Esophagus muscularis mucosa (tissue), 4 donors: Measurements from ENCODE around the gene HPD. TPM values are rescaled to one million over a fixed set of nuclear protein-coding genes. Genes with fewer than 3 reads are reported as not detected.

Experiments
- DNase-seq: peaks from one replicate; pipeline ENCODE4 v3.0.0-alpha.2; 2017; ENCODE audit errors: extremely low spot score
- H3K27ac ChIP-seq, 4 donors: fragments of 200-600 bp; sonication (generic); replicated peaks in 1 of 4; 1 replicate in 3 of 4; 2 replicates in 1 of 4; pipeline ENCODE4 v1.5.1; 2016 to 2019; ENCODE audit warnings: mild to moderate bottlenecking in 1 of 4
- H3K27me3 ChIP-seq, 4 donors: fragments of 200-600 bp; sonication (generic); one replicate each; pipeline versions ENCODE4 v1.5.1 to v1.6.0; 2016 to 2019
- H3K36me3 ChIP-seq, 4 donors: fragments of 200-600 bp; sonication (generic); one replicate each; pipeline ENCODE4 v1.5.1; 2016 to 2019
- H3K4me1 ChIP-seq, 4 donors: fragments of 200-600 bp; sonication (generic); one replicate each; pipeline ENCODE4 v1.5.1; 2016 to 2019
- H3K4me3 ChIP-seq, 4 donors: fragments of 200-600 bp; sonication (generic); 1 replicate in 2 of 4; 2 replicates in 2 of 4; pipeline ENCODE4 v1.5.1; 2016 to 2019; ENCODE audit warnings: mild to moderate bottlenecking in 4 of 4, moderate library complexity in 1 of 4
- H3K9me3 ChIP-seq, 4 donors: fragments of 200-600 bp; sonication (generic); 1 replicate in 3 of 4; 2 replicates in 1 of 4; pipeline ENCODE4 v1.5.1; 2016 to 2019
- CTCF ChIP-seq, 3 experiments: fragments of 200-600 bp in 2 of 3; fragments of 450-650 bp in 1 of 3; sonication (generic) in 2 of 3; IDR thresholded peaks; one replicate each; pipeline ENCODE4 v1.5.1; 2017 to 2019; ENCODE audit warnings: antibody characterized with exemption in 3 of 3, mild to moderate bottlenecking in 2 of 3, moderate library complexity in 1 of 3
- EP300 ChIP-seq: sonication (generic); formaldehyde crosslinking; IDR thresholded peaks from one replicate; pipeline ENCODE4 v1.6.1; 2017; ENCODE audit warnings: antibody characterized with exemption
- POLR2A ChIP-seq: fragments of 450-650 bp; IDR thresholded peaks from one replicate; pipeline ENCODE4 v1.6.1; 2017; ENCODE audit warnings: antibody characterized with exemption, moderate library complexity, mild to moderate bottlenecking, low read depth
- POLR2AphosphoS5 ChIP-seq, 2 donors: sonication (generic); formaldehyde crosslinking; IDR thresholded peaks; one replicate each; pipeline ENCODE4 v1.6.1; 2017; ENCODE audit warnings: antibody characterized with exemption in 2 of 2
- WGBS: methylation state at CpG from one replicate; pipeline ENCODE4 v1.1.5; 2018; 5-methylcytosine and 5-hydroxymethylcytosine counted together
- intact Hi-C: fragments of 100-400 bp; cut with DNase I; formaldehyde crosslinking; loops from one replicate; pipeline ENCODE4 v1.15.1; 2023
- total RNA-seq, 4 donors: library from RNA; depleted of rRNA; stranded (reverse); fragments of >200 nt; gene quantifications; one replicate each; pipeline versions ENCODE4 v1.1.0 to v1.2.1, GENCODE V29; 2016

Gene HPD
- total RNA-seq, 4 donors from 2014 or later, result 0.65 to 3.3 (median 1.3) TPM

- DNase-seq, result no peak
- TF ChIP-seq POLR2AphosphoS5 (IDR thresholded peaks at IDR 0.05), result no peak
- no peak for TF ChIP-seq CTCF (IDR thresholded peaks at IDR 0.05)
- TF ChIP-seq POLR2A, result no peak
- no peak for TF ChIP-seq EP300
- Histone ChIP-seq H3K27ac (peak overlapping the region; percentile 97 to 100 (median 100)), H3K9me3 (no peaks in the 10 kb centered on the region), H3K4me3 (peak overlapping the region; percentile 65 to 94 (median 84)), H3K27me3 (no peaks in the 10 kb centered on the region), H3K4me1 (peaks cover 46 to 65% (median 56%) of the 10 kb centered on the region in 4 donors), H3K36me3 (peaks cover 24 to 48% (median 36%) of the 10 kb centered on the region in 4 donors)
- WGBS, result 45% methylated on average over 16 of the region's 21 CpGs
- intact Hi-C loops, result no loop called here
Observed at GRCh38 chr12:121806546-121807423, 51.9 kb downstream of the HPD start.

GRCh38 chr12:121806009-121806545 lies 52.6 kb downstream of the HPD start:
- no peak for DNase-seq
- Histone ChIP-seq H3K36me3 (peaks cover 24 to 47% (median 35%) of the 10 kb centered on the region in 4 donors), H3K4me1 (peaks cover 39 to 58% (median 50%) of the 10 kb centered on the region in 4 donors), H3K4me3 (peak overlapping the region; percentile 65 to 94 (median 84)), H3K27me3 (no peaks in the 10 kb centered on the region), H3K9me3 (no peaks in the 10 kb centered on the region), H3K27ac (peak overlapping the region; percentile 97 to 100 (median 100))
- intact Hi-C loops, result no loop called here
- 8% methylated on average over 16 of the region's 16 CpGs for WGBS
- TF ChIP-seq CTCF (IDR thresholded peaks at IDR 0.05) (no peak), EP300 (no peak), POLR2A (no peak), POLR2AphosphoS5 (IDR thresholded peaks at IDR 0.05) (no peak)

- no peak for DNase-seq
- TF ChIP-seq EP300, result no peak
- no peak for TF ChIP-seq POLR2A
- no peak for TF ChIP-seq CTCF (IDR thresholded peaks at IDR 0.05)
- no peak for TF ChIP-seq POLR2AphosphoS5 (IDR thresholded peaks at IDR 0.05)
- H3K4me3 ChIP-seq, result peak overlapping the region; percentile 65 to 94 (median 84)
- intact Hi-C loops, result no loop called here
- H3K9me3 ChIP-seq, result no peaks in the 10 kb centered on the region
- no peaks in the 10 kb centered on the region for H3K27me3 ChIP-seq
- peaks cover 19 to 40% (median 29%) of the 10 kb centered on the region in 4 donors for H3K36me3 ChIP-seq
- peaks cover 32 to 51% (median 43%) of the 10 kb centered on the region in 4 donors for H3K4me1 ChIP-seq
- WGBS, result 2% methylated on average over 31 of the region's 45 CpGs
- H3K27ac ChIP-seq, result peak overlapping the region; percentile 97 to 100 (median 100)
Observed at GRCh38 chr12:121805171-121806008, 53.3 kb downstream of the HPD start.

GRCh38 chr12:121804417-121805111 lies 54.1 kb downstream of the HPD start:
- peaks cover 10 to 31% (median 21%) of the 10 kb centered on the region in 4 donors for H3K36me3 ChIP-seq
- H3K9me3 ChIP-seq, result no peaks in the 10 kb centered on the region
- WGBS, result 0% methylated on average over 15 of the region's 63 CpGs
- TF ChIP-seq POLR2A (no peak), CTCF (IDR thresholded peaks at IDR 0.05) (no peak), POLR2AphosphoS5 (IDR thresholded peaks at IDR 0.05) (no peak), EP300 (no peak)
- intact Hi-C loops, result no loop called here
- peak overlapping the region; percentile 65 to 94 (median 84) for H3K4me3 ChIP-seq
- no peaks in the 10 kb centered on the region for H3K27me3 ChIP-seq
- H3K27ac ChIP-seq, result peak overlapping the region; percentile 97 to 100 (median 100)
- H3K4me1 ChIP-seq, result peaks cover 29 to 44% (median 38%) of the 10 kb centered on the region in 4 donors
- DNase-seq, result no peak
